ENCODE measurements around the gene STARD3. TPM values are rescaled to one million over a fixed set of nuclear protein-coding genes. Genes with fewer than 3 reads are reported as not detected.

Gene STARD3
- total and polyA plus RNA-seq, 2 of the 13 experiments (the other 11 are each of a cell fraction or from before 2014, with no cell fraction given) = 34.6 to 100 TPM

- TF ChIP-seq BHLHE40 (IDR thresholded peaks at IDR 0.05; ENCODE audit: low read length) (peak; percentile 42; the same call in 1 of the 2 replicates), ZBTB38 (CRISPR knock-in tag; IDR thresholded peaks at IDR 0.05) (no peak), ZNF337 (CRISPR knock-in tag; IDR thresholded peaks at IDR 0.05; ENCODE audit: borderline replicate concordance, low read depth) (no peak), SATB2 (CRISPR knock-in tag; IDR thresholded peaks at IDR 0.05) (no peak), GMEB2 (CRISPR knock-in tag; IDR thresholded peaks at IDR 0.05; ENCODE audit: low read depth) (no peak), IRF2 (CRISPR knock-in tag; IDR thresholded peaks at IDR 0.05) (peak; percentile 53; the same call in 1 of the 2 replicates), TCF7L2 (IDR thresholded peaks at IDR 0.05; ENCODE audit: low read depth, low read length) (no peak), ZBTB40 (IDR thresholded peaks at IDR 0.05) (no peak), ZBTB40 (CRISPR knock-in tag; IDR thresholded peaks at IDR 0.05) (0 out of 2 replicates have a peak, but pooled peaks have one; percentile 31), ZEB1 (IDR thresholded peaks at IDR 0.05; ENCODE audit: insufficient replicate concordance, low read depth) (no peak), KAT8 (CRISPR knock-in tag; IDR thresholded peaks at IDR 0.05) (0 out of 2 replicates have a peak, but pooled peaks have one; percentile 37), ZBTB4 (CRISPR knock-in tag; IDR thresholded peaks at IDR 0.05; ENCODE audit: borderline replicate concordance) (no peak; the same call in 1 of the 2 replicates), PLRG1 (conservative IDR thresholded peaks at IDR 0.05) (no peak), CENPBD1 (CRISPR knock-in tag; IDR thresholded peaks at IDR 0.05; ENCODE audit: borderline replicate concordance, low read depth) (no peak), ZNF619 (CRISPR knock-in tag; IDR thresholded peaks at IDR 0.05) (no peak)
These were observed 16.9 kb downstream of the STARD3 start (continued) for GRCh38 chr17:39653662-39654331.

Data from HepG2 (cell line).